A549 (cell line): Measurements from ENCODE around the gene GFRAL. TPM values are rescaled to one million over a fixed set of nuclear protein-coding genes. Genes with fewer than 3 reads are reported as not detected.

Experiments used
- ATAC-seq, 2 experiments: fragments of 200-7000 bp in 1 of 2; fragments of >200 bp in 1 of 2; cut with Nextera tagmentation in 1 of 2; cut with Tn5 transposase in 1 of 2; 3 replicates each; pipeline versions ENCODE4 v1.8.0 to v1.9.1; 2018 to 2020; ENCODE audit warnings: mild to moderate bottlenecking in 1 of 2, moderate library complexity in 1 of 2
- CTCF ChIA-PET: fragments of 300-600 bp; sonication (Branson Sonifier 250); formaldehyde crosslinking; extraction: SDS; loops from one replicate; lab custom pipeline; 2021; ENCODE audit warnings: antibody characterized with exemption, inconsistent platforms; lab: Yijun Ruan, JAX
- POLR2A ChIA-PET: fragments of 350-600 bp; formaldehyde crosslinking; extraction: SDS; loops from one replicate; lab custom pipeline; 2021; ENCODE audit warnings: antibody characterized with exemption, inconsistent platforms; lab: Yijun Ruan, JAX
- DNase-seq, 2 experiments: peaks; one replicate each; pipeline versions ENCODE4 v3.0.0 to v3.0.0-alpha.2; 2011 to 2016; ENCODE audit warnings: low read depth in 1 of 2, low spot score in 1 of 2
- FAIRE-seq: peaks from 2 replicates; lab custom pipeline; 2011; peaks lifted over from hg19 to GRCh38; lab: Jason Lieb, UNC
- H3K27ac ChIP-seq, 2 experiments: fragments of >200 bp; sonication (Bioruptor Twin); formaldehyde crosslinking; 3 replicates each; pipeline ENCODE4 v1.5.1; 2016 to 2017
- H3K4me1 ChIP-seq: fragments of >200 bp; sonication (Bioruptor Twin); formaldehyde crosslinking; 3 replicates; pipeline ENCODE4 v1.6.1; 2016
- H3K4me2 ChIP-seq: fragments of >200 bp; sonication (Bioruptor Twin); formaldehyde crosslinking; 3 replicates; pipeline ENCODE4 v1.6.1; 2016
- H3K4me3 ChIP-seq: fragments of >200 bp; sonication (Bioruptor Twin); formaldehyde crosslinking; 3 replicates; pipeline ENCODE4 v1.5.1; 2016
- H3K9me3 ChIP-seq: fragments of >200 bp; sonication (Bioruptor Twin); formaldehyde crosslinking; 3 replicates; pipeline ENCODE4 v1.6.1; 2016
- CBX2 ChIP-seq: fragments of 200-600 bp; sonication (generic); IDR thresholded peaks from 2 replicates; pipeline ENCODE4 v1.6.1; 2016; ENCODE audit warnings: low read depth, mild to moderate bottlenecking, borderline replicate concordance
- CBX8 ChIP-seq: fragments of 200-600 bp; sonication (generic); IDR thresholded peaks from 2 replicates; pipeline ENCODE4 v1.6.1; 2016
- CEBPB ChIP-seq, 2 experiments: fragments of >200 bp in 1 of 2; sonication (Bioruptor Twin) in 1 of 2; formaldehyde crosslinking in 1 of 2; IDR thresholded peaks; 2 replicates each; pipeline ENCODE4 v1.6.1; 2012 to 2016
- CHD2 ChIP-seq: fragments of 150-350 bp; IDR thresholded peaks from 2 replicates; pipeline ENCODE4 v1.6.1; 2014; ENCODE audit warnings: low read length; ENCODE audit not compliant: partially characterized antibody
- EP300 ChIP-seq, 2 experiments: fragments of >200 bp; sonication (Bioruptor Twin); formaldehyde crosslinking; IDR thresholded peaks; 2 replicates in 1 of 2; 3 replicates in 1 of 2; pipeline ENCODE4 v1.6.1; 2016 to 2017
- ESRRA ChIP-seq: fragments of 150-350 bp; IDR thresholded peaks from 2 replicates; pipeline ENCODE4 v1.6.1; 2014; ENCODE audit warnings: mild to moderate bottlenecking, low read length, borderline replicate concordance
- FOSB ChIP-seq: fragments of 250-450 bp; sonication (Bioruptor Pico); IDR thresholded peaks from 2 replicates; pipeline ENCODE4 v1.5.0; 2020; ENCODE audit warnings: mild to moderate bottlenecking, moderate library complexity
- FOSL2 ChIP-seq, 2 experiments: fragments of 450-650 bp in 1 of 2; fragments of >200 bp in 1 of 2; sonication (Bioruptor Twin) in 1 of 2; formaldehyde crosslinking; IDR thresholded peaks; 2 replicates each; pipeline versions ENCODE4 v1.5.0 to v1.6.1; 2016 to 2020; ENCODE audit warnings: mild to moderate bottlenecking in 1 of 2, moderate library complexity in 1 of 2
- FOXS1 ChIP-seq: fragments of 250-450 bp; sonication (Bioruptor Pico); IDR thresholded peaks from 2 replicates; pipeline ENCODE4 v1.5.0; 2020; ENCODE audit warnings: mild to moderate bottlenecking, moderate library complexity
- GATA3 ChIP-seq: IDR thresholded peaks from 2 replicates; pipeline ENCODE4 v1.6.1; 2012; ENCODE audit warnings: borderline replicate concordance
- HDAC2 ChIP-seq: fragments of 200-600 bp; sonication (generic); IDR thresholded peaks from 2 replicates; pipeline ENCODE4 v1.6.1; 2016
- HOXA7 ChIP-seq: fragments of 250-450 bp; sonication (Bioruptor Pico); IDR thresholded peaks from 2 replicates; pipeline ENCODE4 v1.5.0; 2020; ENCODE audit warnings: mild to moderate bottlenecking, moderate library complexity
- HOXB13 ChIP-seq: fragments of 250-450 bp; sonication (Bioruptor Pico); IDR thresholded peaks from 2 replicates; pipeline ENCODE4 v1.5.0; 2020; ENCODE audit warnings: low read depth, mild to moderate bottlenecking, moderate library complexity
- HOXB5 ChIP-seq: fragments of 250-450 bp; sonication (Bioruptor Pico); IDR thresholded peaks from 2 replicates; pipeline ENCODE4 v1.5.0; 2020; ENCODE audit warnings: mild to moderate bottlenecking, moderate library complexity
- NFE2L2 ChIP-seq: fragments of 150-350 bp; conservative IDR thresholded peaks from 2 replicates; pipeline ENCODE4 v1.6.1; 2014; ENCODE audit warnings: low read length
- NPAS2 ChIP-seq: fragments of 250-450 bp; sonication (Bioruptor Pico); IDR thresholded peaks from 2 replicates; pipeline ENCODE4 v1.8.0; 2022; ENCODE audit warnings: mild to moderate bottlenecking, moderate library complexity, borderline replicate concordance
- NR3C1 ChIP-seq: fragments of >200 bp; sonication (Bioruptor Twin); formaldehyde crosslinking; IDR thresholded peaks from 3 replicates; pipeline ENCODE4 v1.6.1; 2017
- PHF8 ChIP-seq: fragments of 200-600 bp; sonication (generic); IDR thresholded peaks from 2 replicates; pipeline ENCODE4 v1.6.1; 2016; ENCODE audit warnings: low read depth, mild to moderate bottlenecking, antibody characterized with exemption, moderate library complexity, borderline replicate concordance
- POLR2A ChIP-seq: IDR thresholded peaks from 2 replicates; pipeline ENCODE4 v1.6.1; 2012; ENCODE audit warnings: mild to moderate bottlenecking, low read length
- SREBF2 ChIP-seq: fragments of 450-650 bp; IDR thresholded peaks from 2 replicates; pipeline ENCODE4 v1.6.1; 2014; ENCODE audit warnings: mild to moderate bottlenecking, moderate library complexity
- TFCP2L1 ChIP-seq: fragments of 250-450 bp; sonication (Bioruptor Pico); IDR thresholded peaks from 2 replicates; pipeline ENCODE4 v1.5.0; 2021; ENCODE audit warnings: mild to moderate bottlenecking
- ZC3H11A ChIP-seq: fragments of 450-650 bp; IDR thresholded peaks from 2 replicates; pipeline ENCODE4 v1.6.1; 2014; ENCODE audit warnings: antibody characterized with exemption, mild to moderate bottlenecking
- ZFP36 ChIP-seq: fragments of 450-650 bp; IDR thresholded peaks from 2 replicates; pipeline ENCODE4 v1.6.1; 2014; ENCODE audit warnings: borderline replicate concordance; ENCODE audit not compliant: partially characterized antibody
- ZSCAN20 ChIP-seq: fragments of 250-450 bp; sonication (Bioruptor Pico); IDR thresholded peaks from 2 replicates; pipeline ENCODE4 v1.8.0; 2022; ENCODE audit warnings: mild to moderate bottlenecking, moderate library complexity
- WGBS: methylation state at CpG from one replicate; pipeline ENCODE4 v1.1.6; 2017; ENCODE audit errors: missing lambda C conversion rate; 5-methylcytosine and 5-hydroxymethylcytosine counted together
- polyA plus RNA-seq, 4 experiments: library from polyadenylated mRNA; depleted of rRNA in 3 of 4; stranded (reverse); fragments of >200 nt; fragmentation: RNase III in 1 of 4; extraction: RNeasy Plus Mini Kit Qiagen cat#74134 plus additional on column Dnase treatment in 1 of 4; gene quantifications; 2 replicates in 3 of 4; 3 replicates in 1 of 4; pipeline ENCODE4 v1.2.3, GENCODE V29; 2011 to 2017
- TF ChIP-seq, protein P1 (sequence below): fragments of 200-600 bp; sonication (generic); IDR thresholded peaks from 2 replicates; pipeline ENCODE4 v1.6.1; 2016; ENCODE audit warnings: antibody characterized with exemption, mild to moderate bottlenecking, moderate library complexity
- TF ChIP-seq, protein P2 (sequence below): fragments of 250-450 bp; sonication (Bioruptor Pico); IDR thresholded peaks from 2 replicates; pipeline ENCODE4 v1.5.0; 2021; ENCODE audit warnings: mild to moderate bottlenecking, moderate library complexity, borderline replicate concordance
- TF ChIP-seq, protein P3 (sequence below): fragments of 450-650 bp; IDR thresholded peaks from 2 replicates; pipeline ENCODE4 v1.6.1; 2014; ENCODE audit warnings: antibody characterized with exemption
- TF ChIP-seq, protein P4 (sequence below): fragments of >200 bp; sonication (Bioruptor Twin); formaldehyde crosslinking; IDR thresholded peaks from 3 replicates; pipeline ENCODE4 v1.5.1; 2016

GFRAL gene
- polyA plus RNA-seq, 2 of the 4 experiments (the other 2 are of a cell fraction), result not detected

DNA sequence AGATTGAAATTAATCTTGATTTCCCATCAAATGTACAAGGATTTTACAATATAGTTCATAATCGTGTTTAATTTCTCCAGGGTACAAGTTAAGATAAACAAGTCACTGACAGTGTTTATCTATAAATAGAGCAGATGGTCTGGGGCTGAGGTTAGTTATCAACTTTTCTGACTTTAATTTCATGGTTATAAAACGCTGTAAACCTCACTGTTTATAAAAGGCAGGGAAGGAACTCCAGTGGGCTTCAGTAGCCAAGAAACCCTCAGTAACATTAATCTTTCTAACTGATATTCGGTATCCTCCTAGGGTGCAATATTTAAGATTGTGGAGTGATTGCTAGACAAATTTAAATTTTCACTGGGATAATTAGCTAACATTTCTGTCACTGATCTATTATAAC is 68.6 kb downstream of the GFRAL start:
- Histone ChIP-seq H3K27ac (no peak overlapping the region), H3K4me3 (no peak overlapping the region), H3K4me1 (no peaks in the 10 kb centered on the region), H3K4me2 (no peak overlapping the region), H3K9me3 (no peaks in the 10 kb centered on the region)
- WGBS, result 37% methylated on average over 3 of the region's 3 CpGs
- FAIRE-seq (no peak), DNase-seq (no peak), ATAC-seq (no peak)
- ChIA-PET POLR2A (no interaction called here), CTCF (no interaction called here)
- TF ChIP-seq ESRRA (no peak), SREBF2 (no peak), NPAS2 (CRISPR knock-in tag) (no peak), CEBPB (IDR thresholded peaks at IDR 0.05) (no peak), ZFP36 (no peak), HOXB13 (CRISPR knock-in tag) (no peak), TFCP2L1 (CRISPR knock-in tag) (no peak), CHD2 (no peak), FOSL2 (IDR thresholded peaks at IDR 0.05) (no peak), FOSL2 (CRISPR knock-in tag; IDR thresholded peaks at IDR 0.05) (no peak), CBX2 (no peak), NR3C1 (no peak), HDAC2 (no peak), CBX8 (no peak), ZSCAN20 (CRISPR knock-in tag) (no peak), FOSB (CRISPR knock-in tag) (no peak), EP300 (IDR thresholded peaks at IDR 0.05) (no peak)
- TF ChIP-seq, protein P1, sequence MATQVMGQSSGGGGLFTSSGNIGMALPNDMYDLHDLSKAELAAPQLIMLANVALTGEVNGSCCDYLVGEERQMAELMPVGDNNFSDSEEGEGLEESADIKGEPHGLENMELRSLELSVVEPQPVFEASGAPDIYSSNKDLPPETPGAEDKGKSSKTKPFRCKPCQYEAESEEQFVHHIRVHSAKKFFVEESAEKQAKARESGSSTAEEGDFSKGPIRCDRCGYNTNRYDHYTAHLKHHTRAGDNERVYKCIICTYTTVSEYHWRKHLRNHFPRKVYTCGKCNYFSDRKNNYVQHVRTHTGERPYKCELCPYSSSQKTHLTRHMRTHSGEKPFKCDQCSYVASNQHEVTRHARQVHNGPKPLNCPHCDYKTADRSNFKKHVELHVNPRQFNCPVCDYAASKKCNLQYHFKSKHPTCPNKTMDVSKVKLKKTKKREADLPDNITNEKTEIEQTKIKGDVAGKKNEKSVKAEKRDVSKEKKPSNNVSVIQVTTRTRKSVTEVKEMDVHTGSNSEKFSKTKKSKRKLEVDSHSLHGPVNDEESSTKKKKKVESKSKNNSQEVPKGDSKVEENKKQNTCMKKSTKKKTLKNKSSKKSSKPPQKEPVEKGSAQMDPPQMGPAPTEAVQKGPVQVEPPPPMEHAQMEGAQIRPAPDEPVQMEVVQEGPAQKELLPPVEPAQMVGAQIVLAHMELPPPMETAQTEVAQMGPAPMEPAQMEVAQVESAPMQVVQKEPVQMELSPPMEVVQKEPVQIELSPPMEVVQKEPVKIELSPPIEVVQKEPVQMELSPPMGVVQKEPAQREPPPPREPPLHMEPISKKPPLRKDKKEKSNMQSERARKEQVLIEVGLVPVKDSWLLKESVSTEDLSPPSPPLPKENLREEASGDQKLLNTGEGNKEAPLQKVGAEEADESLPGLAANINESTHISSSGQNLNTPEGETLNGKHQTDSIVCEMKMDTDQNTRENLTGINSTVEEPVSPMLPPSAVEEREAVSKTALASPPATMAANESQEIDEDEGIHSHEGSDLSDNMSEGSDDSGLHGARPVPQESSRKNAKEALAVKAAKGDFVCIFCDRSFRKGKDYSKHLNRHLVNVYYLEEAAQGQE, result no peak
- TF ChIP-seq, protein P2, sequence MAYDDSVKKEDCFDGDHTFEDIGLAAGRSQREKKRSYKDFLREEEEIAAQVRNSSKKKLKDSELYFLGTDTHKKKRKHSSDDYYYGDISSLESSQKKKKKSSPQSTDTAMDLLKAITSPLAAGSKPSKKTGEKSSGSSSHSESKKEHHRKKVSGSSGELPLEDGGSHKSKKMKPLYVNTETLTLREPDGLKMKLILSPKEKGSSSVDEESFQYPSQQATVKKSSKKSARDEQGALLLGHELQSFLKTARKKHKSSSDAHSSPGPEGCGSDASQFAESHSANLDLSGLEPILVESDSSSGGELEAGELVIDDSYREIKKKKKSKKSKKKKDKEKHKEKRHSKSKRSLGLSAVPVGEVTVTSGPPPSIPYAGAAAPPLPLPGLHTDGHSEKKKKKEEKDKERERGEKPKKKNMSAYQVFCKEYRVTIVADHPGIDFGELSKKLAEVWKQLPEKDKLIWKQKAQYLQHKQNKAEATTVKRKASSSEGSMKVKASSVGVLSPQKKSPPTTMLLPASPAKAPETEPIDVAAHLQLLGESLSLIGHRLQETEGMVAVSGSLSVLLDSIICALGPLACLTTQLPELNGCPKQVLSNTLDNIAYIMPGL (CRISPR knock-in tag), result no peak
- TF ChIP-seq, protein P3, sequence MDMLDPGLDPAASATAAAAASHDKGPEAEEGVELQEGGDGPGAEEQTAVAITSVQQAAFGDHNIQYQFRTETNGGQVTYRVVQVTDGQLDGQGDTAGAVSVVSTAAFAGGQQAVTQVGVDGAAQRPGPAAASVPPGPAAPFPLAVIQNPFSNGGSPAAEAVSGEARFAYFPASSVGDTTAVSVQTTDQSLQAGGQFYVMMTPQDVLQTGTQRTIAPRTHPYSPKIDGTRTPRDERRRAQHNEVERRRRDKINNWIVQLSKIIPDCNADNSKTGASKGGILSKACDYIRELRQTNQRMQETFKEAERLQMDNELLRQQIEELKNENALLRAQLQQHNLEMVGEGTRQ, result no peak

DNA sequence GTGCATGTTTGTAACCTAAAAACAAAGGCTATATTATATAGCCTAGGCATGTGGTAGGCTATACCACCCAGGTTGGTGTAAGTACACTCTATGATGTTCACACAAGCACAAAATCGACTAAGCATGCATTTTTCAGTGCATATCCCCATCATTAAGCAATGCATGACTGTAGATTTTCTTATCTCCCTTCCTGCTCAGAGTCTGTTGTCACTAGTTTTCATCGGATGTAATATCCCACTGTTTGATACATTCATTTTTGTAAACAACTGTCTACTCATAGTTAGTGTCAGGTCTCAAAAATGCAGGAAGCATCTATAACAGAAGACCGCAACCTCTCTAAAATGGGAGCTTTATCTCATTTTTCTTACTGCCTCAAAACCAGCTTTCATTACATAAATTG is 70.7 kb downstream of the GFRAL start:
- Histone ChIP-seq H3K4me3 (no peak overlapping the region), H3K4me2 (no peak overlapping the region), H3K27ac (no peak overlapping the region), H3K9me3 (no peaks in the 10 kb centered on the region), H3K4me1 (no peaks in the 10 kb centered on the region)
- ChIA-PET CTCF (no interaction called here), POLR2A (no interaction called here)
- FAIRE-seq, result no peak
- 46% methylated on average over 3 of the region's 3 CpGs for WGBS
- no peak for DNase-seq
- TF ChIP-seq POLR2A (no peak), GATA3 (no peak), PHF8 (no peak), FOXS1 (CRISPR knock-in tag) (no peak), NFE2L2 (no peak), ESRRA (no peak), ZSCAN20 (CRISPR knock-in tag) (no peak), ZC3H11A (no peak), HOXB5 (CRISPR knock-in tag) (no peak), HOXA7 (no peak), NR3C1 (no peak), HDAC2 (no peak)
- TF ChIP-seq, protein P1, result no peak
- TF ChIP-seq, protein P4, sequence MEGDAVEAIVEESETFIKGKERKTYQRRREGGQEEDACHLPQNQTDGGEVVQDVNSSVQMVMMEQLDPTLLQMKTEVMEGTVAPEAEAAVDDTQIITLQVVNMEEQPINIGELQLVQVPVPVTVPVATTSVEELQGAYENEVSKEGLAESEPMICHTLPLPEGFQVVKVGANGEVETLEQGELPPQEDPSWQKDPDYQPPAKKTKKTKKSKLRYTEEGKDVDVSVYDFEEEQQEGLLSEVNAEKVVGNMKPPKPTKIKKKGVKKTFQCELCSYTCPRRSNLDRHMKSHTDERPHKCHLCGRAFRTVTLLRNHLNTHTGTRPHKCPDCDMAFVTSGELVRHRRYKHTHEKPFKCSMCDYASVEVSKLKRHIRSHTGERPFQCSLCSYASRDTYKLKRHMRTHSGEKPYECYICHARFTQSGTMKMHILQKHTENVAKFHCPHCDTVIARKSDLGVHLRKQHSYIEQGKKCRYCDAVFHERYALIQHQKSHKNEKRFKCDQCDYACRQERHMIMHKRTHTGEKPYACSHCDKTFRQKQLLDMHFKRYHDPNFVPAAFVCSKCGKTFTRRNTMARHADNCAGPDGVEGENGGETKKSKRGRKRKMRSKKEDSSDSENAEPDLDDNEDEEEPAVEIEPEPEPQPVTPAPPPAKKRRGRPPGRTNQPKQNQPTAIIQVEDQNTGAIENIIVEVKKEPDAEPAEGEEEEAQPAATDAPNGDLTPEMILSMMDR, result no peak
- no peak for ATAC-seq
